GM19035 (cell line): Measurements from ENCODE around the gene KATNAL2.
"Not testable (repeated sequence)": the region's sequence is repeated elsewhere in the genome, so short reads cannot be mapped to it uniquely, and the experiment has no call there.

Experiments
- ATAC-seq: cut with Tn5 transposase; IDR thresholded peaks from one replicate; pipeline ENCODE4 v1.9.1; 2021; ENCODE audit not compliant: unreplicated experiment

The KATNAL2 gene

GRCh38 chr18:46939337-46939963 is 22.0 kb downstream of the KATNAL2 start:
- ATAC-seq, result no peak

- no peak for ATAC-seq
Observed at GRCh38 chr18:46939998-46940571, 22.7 kb downstream of the KATNAL2 start.

DNA sequence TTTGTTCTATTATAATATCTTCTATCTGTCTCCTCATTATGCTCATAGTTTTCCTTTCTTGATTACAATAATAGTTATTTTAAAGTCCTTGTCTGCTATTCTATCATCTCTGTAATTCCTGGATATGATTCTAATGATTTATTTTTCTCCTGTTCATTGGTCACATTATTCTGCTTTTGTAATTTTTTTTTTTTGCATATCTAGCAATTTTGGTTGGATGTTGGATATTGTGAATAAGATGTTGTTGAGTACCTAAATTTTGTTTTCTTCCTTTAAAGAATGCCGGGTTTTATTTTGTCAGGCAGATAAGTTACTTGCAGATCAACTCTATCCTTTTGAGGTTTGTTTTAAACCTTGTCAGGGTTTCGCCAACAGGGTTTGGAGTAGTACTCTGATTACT is 25.2 kb downstream of the KATNAL2 start:
- no peak for ATAC-seq

DNA sequence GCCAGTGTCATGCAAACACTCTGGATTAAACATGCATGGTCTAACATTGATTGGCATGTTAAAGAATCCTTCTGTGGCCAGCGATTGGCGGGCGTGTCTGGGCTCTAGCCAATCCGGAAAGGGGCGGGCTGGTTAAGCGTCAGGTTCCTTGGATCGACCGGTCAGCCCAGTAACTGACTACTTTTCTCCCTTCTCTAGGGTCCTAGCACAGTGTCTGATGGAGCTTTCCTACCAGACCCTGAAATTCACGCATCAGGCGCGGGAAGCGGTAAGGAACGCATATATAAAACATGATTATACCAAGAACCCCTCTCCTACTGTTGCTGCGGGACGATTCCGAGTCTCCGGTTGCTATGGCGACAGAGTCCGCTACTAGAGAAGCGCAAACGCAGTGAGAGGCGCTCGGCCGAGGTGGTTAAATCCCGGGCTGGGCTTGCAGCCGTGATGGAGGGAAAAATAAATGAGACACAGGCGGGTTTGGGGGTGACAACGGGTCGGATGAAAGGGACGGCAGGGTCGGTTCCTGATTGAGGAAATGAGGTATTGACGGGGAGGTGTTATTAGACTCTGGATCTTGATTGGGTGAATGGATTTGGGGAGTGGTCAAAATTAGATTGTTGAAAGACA is 29.4 kb downstream of the KATNAL2 start:
- ATAC-seq, result peak; percentile 98

DNA sequence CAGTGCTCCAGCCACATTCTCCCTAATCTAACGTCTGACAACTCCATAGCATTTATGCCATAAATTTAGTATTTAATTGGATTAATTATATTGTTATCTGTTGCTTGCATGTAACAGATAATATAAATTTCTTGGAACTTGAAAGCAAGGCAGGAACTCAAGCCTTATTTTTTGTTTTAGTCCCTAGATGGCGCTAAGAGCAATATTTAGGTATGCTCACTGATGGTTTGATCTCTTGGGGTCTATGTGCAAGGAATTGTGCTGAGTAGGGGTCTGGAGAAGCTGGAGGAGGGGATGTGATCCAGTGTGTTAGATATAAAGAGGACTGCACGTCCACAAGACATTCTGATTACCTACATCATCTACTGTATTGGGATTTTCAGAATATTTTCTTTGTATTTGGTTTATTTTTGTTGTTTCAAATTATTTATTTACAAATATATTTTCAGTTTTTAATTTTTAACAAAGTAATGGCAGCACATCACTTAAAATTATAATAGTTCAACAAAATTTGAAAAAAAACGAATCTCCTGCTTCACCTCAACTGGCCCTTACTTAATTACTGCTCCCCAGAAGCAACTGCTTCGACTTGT is 32.8 kb downstream of the KATNAL2 start:
- no peak for ATAC-seq

GRCh38 chr18:46953195-46953594 is 35.8 kb downstream of the KATNAL2 start:
- ATAC-seq, result no peak

GRCh38 chr18:46958209-46958608 is 40.8 kb downstream of the KATNAL2 start:
- no peak for ATAC-seq

DNA sequence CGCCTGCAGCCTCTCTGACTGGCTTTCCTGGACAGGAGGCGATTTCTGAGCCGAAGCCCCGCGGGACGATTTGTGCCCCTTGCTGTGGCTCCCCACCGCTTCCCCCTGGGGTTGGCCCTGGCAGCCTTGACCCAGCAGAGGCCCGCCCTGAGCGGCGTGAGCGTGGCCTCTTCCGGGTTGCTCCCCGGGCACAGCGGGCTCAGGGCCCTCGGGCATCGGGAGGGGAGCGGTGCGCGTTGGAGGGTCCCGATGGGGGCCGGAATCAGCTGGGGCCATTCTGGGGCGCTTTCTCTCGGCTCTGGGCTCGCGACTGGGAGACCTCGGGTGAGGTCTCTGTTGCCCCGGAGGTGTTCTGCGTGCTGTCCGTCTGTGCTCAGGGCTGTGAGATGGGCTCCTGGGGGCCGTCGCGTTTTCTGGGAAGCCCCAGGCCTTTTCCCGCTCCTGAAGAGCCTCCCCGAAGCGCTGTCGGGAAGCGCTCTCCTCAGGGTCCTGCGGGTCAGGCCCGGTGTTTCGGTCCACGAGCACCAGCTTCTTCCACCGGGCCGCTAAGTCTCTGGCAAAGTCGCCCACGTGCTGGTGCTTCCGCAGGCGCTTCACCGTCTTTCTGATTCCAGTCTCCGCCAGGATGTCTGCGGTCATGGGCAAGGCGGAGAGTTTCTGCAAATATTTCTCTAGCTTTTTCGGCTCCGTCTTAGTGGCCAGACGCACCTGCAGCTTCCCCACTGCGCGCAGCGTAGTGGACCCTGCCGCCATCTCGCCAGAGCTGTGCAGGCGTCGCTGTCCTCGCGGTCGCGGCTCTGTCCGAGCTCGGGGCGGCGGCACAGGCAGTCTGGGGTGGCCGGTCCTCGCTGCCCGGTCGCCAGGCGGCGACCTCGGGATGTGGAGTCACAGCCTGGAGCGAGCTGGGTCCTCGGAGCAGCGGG is 46.5 kb downstream of the KATNAL2 start:
- not testable (repeated sequence) for ATAC-seq

- not testable (repeated sequence) for ATAC-seq
Observed at GRCh38 chr18:46964579-46965293, 47.3 kb downstream of the KATNAL2 start.

DNA sequence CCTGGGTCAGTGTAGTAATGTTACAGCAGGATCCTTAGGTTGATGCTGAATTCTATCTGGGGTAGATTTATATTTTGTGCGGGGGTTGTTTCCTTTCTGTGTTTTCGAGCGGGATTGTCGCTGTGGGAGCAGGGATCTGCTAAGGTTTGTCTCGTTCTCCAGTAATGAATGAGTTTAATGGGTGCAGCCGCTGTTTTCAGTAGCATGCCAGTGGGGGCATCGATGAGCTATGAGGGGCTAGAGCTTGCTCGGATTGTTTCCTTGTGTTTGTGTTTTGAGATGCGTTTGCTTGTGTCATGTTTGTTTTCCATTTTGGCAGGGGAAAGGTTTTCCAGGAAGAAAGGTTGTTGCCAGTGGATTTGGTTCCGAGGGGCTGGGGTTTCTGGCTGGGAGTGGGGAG is 48.9 kb downstream of the KATNAL2 start:
- ATAC-seq, result not testable (repeated sequence)

DNA sequence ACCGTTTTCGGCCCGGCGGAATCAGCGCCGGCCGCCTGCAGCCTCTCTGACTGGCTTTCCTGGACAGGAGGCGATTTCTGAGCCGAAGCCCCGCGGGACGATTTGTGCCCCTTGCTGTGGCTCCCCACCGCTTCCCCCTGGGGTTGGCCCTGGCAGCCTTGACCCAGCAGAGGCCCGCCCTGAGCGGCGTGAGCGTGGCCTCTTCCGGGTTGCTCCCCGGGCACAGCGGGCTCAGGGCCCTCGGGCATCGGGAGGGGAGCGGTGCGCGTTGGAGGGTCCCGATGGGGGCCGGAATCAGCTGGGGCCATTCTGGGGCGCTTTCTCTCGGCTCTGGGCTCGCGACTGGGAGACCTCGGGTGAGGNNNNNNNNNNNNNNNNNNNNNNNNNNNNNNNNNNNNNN is 52.1 kb downstream of the KATNAL2 start:
- not testable (repeated sequence) for ATAC-seq

- ATAC-seq, result not testable (repeated sequence)
Observed at GRCh38 chr18:47019870-47020269, 102.5 kb downstream of the KATNAL2 start.

DNA sequence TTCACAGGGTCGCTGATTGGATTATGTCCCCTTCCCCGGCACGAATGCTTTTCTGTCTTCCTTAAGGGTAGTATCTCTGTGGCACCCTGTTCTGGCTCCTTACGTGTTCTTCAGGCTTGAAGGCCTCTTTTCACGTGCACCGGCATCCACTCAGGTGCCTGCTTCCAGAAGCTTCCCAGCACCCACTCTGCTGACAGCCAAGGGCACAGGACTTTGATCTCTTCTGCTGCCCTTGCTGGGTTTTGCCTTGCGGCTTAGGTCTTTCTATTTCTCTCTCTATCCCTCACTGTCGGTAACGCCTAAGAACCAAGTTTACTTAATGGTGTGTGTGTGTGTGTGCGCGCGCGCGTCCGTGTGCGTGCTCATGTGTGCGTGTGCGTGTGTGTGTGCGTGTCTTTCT is 103.4 kb downstream of the KATNAL2 start:
- ATAC-seq, result not testable (repeated sequence)

GRCh38 chr18:47022821-47023220 is 105.4 kb downstream of the KATNAL2 start:
- ATAC-seq, result not testable (repeated sequence)

GRCh38 chr18:47023769-47024465 is 106.5 kb downstream of the KATNAL2 start:
- ATAC-seq, result not testable (repeated sequence)

DNA sequence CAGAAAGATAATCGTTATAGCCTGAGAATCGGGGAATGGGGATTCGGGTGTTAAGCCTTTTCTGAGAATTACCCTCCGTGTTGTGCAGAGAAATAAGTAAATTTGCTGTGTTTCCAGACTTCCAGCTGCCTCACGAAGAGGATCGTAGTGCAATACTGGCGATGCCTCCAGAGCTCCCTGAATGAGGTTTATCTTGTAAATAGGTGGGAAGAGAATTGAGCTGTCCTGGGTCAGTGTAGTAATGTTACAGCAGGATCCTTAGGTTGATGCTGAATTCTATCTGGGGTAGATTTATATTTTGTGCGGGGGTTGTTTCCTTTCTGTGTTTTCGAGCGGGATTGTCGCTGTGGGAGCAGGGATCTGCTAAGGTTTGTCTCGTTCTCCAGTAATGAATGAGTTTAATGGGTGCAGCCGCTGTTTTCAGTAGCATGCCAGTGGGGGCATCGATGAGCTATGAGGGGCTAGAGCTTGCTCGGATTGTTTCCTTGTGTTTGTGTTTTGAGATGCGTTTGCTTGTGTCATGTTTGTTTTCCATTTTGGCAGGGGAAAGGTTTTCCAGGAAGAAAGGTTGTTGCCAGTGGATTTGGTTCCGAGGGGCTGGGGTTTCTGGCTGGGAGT is 108.3 kb downstream of the KATNAL2 start:
- not testable (repeated sequence) for ATAC-seq

GRCh38 chr18:47028738-47029137 is 111.3 kb downstream of the KATNAL2 start:
- ATAC-seq, result not testable (repeated sequence)

DNA sequence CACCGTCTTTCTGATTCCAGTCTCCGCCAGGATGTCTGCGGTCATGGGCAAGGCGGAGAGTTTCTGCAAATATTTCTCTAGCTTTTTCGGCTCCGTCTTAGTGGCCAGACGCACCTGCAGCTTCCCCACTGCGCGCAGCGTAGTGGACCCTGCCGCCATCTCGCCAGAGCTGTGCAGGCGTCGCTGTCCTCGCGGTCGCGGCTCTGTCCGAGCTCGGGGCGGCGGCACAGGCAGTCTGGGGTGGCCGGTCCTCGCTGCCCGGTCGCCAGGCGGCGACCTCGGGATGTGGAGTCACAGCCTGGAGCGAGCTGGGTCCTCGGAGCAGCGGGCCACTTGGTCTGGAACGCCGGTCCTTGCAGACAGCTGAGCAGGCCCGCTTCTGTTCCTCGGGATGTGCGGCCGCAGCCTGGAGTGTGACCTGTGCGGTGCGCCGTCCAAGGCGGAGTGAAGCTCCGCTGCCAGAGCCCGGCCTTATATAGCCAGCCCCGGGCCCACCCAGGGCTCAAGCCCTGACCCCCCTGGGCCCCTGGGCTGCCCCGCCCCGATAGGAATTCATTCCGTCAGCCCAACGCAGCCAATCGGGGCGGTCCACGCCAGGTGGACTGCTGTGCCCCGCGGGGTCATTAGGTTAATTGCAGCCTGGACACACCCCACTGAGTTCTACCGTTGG is 112.4 kb downstream of the KATNAL2 start:
- ATAC-seq, result not testable (repeated sequence)

DNA sequence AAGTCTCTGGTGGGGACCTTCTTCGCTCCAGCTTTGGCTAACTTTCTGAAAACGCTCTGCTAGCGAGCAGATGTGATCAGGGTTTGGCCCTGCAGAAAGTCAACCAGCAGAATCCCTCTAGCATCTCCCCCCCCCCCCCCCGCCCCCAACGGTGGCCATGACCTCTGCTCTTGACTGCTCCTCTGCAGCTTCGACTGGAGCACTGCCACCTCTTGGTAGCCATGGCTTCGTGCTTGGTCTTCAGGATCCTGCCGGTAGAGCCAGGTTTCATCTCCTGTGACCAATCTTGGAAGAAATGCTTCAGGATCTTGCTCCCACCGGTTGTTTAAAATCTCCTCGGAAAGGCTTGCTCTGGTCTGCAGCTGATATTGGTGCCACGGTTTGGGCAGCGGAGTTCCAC is 113.5 kb downstream of the KATNAL2 start:
- ATAC-seq, result not testable (repeated sequence)
